ENCODE measurements around the gene VEGFA.

GRCh38 chr6:43768983-43769525 is 957 bp upstream of the VEGFA start:
- TF ChIP-seq PATZ1 (CRISPR knock-in tag; IDR thresholded peaks at IDR 0.05; ENCODE audit: borderline replicate concordance) (no peak), ESRRG (CRISPR knock-in tag; IDR thresholded peaks at IDR 0.05) (no peak), ARNTL (CRISPR knock-in tag; IDR thresholded peaks at IDR 0.05; ENCODE audit: borderline replicate concordance, low read depth) (no peak), CSDC2 (CRISPR knock-in tag; IDR thresholded peaks at IDR 0.05) (no peak)

All from SK-N-SH treated with all-trans-retinoic acid at 6 μM for 48 hours (cell line).